Right lobe of liver (tissue), 6 donors: ENCODE results near the gene VANGL1. TPM values are rescaled to one million over a fixed set of nuclear protein-coding genes. Genes with fewer than 3 reads are reported as not detected.

Source experiments
- ATAC-seq, 4 donors: fragments of 200-7000 bp; cut with Tn5 transposase; one replicate each; pipeline ENCODE4 v1.9.1; 2020; ENCODE audit warnings: mild to moderate bottlenecking in 4 of 4, moderate library complexity in 4 of 4
- DNase-seq, 3 donors: peaks; one replicate each; pipeline ENCODE4 v3.0.0-alpha.2; 2020
- H3K27ac ChIP-seq, 3 donors: fragments of 200-600 bp; one replicate each; pipeline ENCODE4 v1.8.0; 2022
- H3K27me3 ChIP-seq, 2 donors: fragments of 200-600 bp; one replicate each; pipeline ENCODE4 v1.8.0; 2022
- H3K36me3 ChIP-seq, 4 donors: fragments of 200-600 bp; sonication (generic) in 1 of 4; one replicate each; pipeline versions ENCODE4 v1.5.1 to v1.8.0; 2017 to 2022; ENCODE audit warnings: control low read depth in 1 of 4
- H3K4me1 ChIP-seq, 4 donors: fragments of 200-600 bp; sonication (generic) in 1 of 4; one replicate each; pipeline versions ENCODE4 v1.5.1 to v1.8.0; 2017 to 2022; ENCODE audit warnings: control low read depth in 1 of 4
- H3K4me3 ChIP-seq, 3 donors: fragments of 200-600 bp; one replicate each; pipeline ENCODE4 v1.8.0; 2022
- H3K9me3 ChIP-seq, 4 donors: fragments of 200-600 bp; sonication (generic) in 1 of 4; one replicate each; pipeline versions ENCODE4 v1.5.1 to v1.8.0; 2017 to 2022; ENCODE audit warnings: control low read depth in 1 of 4
- POLR2A ChIP-seq: fragments of 450-650 bp; IDR thresholded peaks from one replicate; pipeline ENCODE4 v1.6.1; 2017; ENCODE audit warnings: antibody characterized with exemption, mild to moderate bottlenecking
- WGBS: methylation state at CpG from one replicate; pipeline ENCODE4 v1.1.6; 2018; ENCODE audit warnings: low coverage, low lambda C conversion rate; ENCODE audit not compliant: insufficient coverage; ENCODE audit errors: missing lambda C conversion rate; 5-methylcytosine and 5-hydroxymethylcytosine counted together
- intact Hi-C, 2 donors: fragments of 100-400 bp; cut with DNase I; formaldehyde crosslinking; loops; one replicate each; pipeline versions ENCODE4 v1.11.2 to v1.14.1; 2022
- long read RNA-seq: library from polyadenylated mRNA; unstranded; transcript quantifications from one replicate; pipeline ENCODE4 v2.0.0, GENCODE V29; 2019
- total RNA-seq, 6 experiments: library from RNA; depleted of rRNA in 2 of 6; stranded (reverse); fragments of >200 nt in 2 of 6; fragmentation: NEBNext Ultra II Directional in 3 of 6; extraction: Animal tissue kit (Norgen Biotek cat#: 25700) in 3 of 6; gene quantifications; one replicate each; pipeline versions ENCODE4 v1.1.0 to v1.2.4, GENCODE V29; 2016 to 2023
- TF ChIP-seq, protein P1 (sequence below), 4 donors: fragments of 200-600 bp in 3 of 4; fragments of 450-650 bp in 1 of 4; IDR thresholded peaks; one replicate each; pipeline versions ENCODE4 v1.5.1 to v1.8.0; 2016 to 2022; ENCODE audit warnings: antibody characterized with exemption in 4 of 4, mild to moderate bottlenecking in 2 of 4
- donor health status: DM: no; HTN: yes; CAD: no.
- donor health status: DM: no; HTN: no; CAD: no.
- donor health status: DM: no; HTN: no; CAD: no.
- donor health status: DM: no; HTN: yes; CAD: no.
- donor health status: DM: no; HTN: yes; CAD: no.

The VANGL1 gene
- 1 to 10 TPM; 3.3 to 5.1 (median 4.4) TPM for total RNA-seq
- long read RNA-seq: 0 reads

DNA sequence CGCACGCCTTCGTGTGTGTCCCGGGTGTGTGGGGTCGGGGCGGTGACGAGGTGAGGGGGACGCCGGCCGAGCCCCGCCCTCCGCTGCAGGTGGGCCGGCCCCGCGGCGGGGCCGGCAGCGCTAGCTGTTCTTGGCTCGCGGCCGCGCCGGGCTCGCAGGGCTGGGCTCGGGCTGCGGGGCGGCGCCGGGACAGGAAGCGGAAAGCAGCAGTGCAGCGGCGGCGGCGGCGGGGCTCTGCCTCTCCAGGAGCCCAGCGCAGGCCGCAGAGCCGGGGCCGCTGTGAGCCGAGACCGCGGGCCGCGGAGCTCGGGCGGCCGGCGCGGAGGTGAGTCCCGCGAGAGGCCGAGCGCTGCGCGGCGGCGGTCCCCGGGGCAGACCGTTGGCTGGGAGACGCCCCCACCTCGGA lies at the start of gene VANGL1:
Gene VANGL1 (plus strand): TSS at position 209 of the 406 bp plus-strand sequence. CDS start 9,444 bp downstream, outside the sequence.
- intact Hi-C loops: no loop called here

DNA sequence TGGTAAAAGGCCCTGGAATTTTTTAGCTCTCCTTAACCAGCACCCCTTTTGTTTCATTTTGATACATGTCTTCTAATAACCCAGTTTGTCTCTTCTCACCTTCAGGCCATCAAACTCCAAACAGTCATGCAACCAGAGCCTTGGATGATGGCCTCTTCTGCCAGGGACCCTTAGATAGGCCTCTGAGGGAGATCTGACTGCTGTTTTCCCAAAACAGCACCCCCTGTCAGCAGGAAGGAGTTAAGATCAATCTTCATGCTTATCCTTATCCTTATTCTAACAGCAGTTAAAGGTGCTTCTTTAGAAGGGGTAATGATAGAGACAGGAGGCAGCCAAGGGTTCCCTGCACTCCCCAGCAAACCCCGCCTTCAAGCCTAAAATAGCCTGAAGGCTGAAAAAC lies 49.5 kb upstream of the VANGL1 start:
- intact Hi-C loops: loop anchor here (10.0 kb wide), 1 partner anchor 457 kb away; no protein-coding TSS in a partner anchor
- H3K4me3 ChIP-seq: no peak overlapping the region
- no peaks in the 10 kb centered on the region for H3K9me3 ChIP-seq
- H3K27ac ChIP-seq: no peak overlapping the region
- H3K36me3 ChIP-seq: no peaks in the 10 kb centered on the region
- TF ChIP-seq POLR2A: no peak
- TF ChIP-seq, protein P1, sequence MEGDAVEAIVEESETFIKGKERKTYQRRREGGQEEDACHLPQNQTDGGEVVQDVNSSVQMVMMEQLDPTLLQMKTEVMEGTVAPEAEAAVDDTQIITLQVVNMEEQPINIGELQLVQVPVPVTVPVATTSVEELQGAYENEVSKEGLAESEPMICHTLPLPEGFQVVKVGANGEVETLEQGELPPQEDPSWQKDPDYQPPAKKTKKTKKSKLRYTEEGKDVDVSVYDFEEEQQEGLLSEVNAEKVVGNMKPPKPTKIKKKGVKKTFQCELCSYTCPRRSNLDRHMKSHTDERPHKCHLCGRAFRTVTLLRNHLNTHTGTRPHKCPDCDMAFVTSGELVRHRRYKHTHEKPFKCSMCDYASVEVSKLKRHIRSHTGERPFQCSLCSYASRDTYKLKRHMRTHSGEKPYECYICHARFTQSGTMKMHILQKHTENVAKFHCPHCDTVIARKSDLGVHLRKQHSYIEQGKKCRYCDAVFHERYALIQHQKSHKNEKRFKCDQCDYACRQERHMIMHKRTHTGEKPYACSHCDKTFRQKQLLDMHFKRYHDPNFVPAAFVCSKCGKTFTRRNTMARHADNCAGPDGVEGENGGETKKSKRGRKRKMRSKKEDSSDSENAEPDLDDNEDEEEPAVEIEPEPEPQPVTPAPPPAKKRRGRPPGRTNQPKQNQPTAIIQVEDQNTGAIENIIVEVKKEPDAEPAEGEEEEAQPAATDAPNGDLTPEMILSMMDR (IDR thresholded peaks at IDR 0.05): no peak
- H3K4me1 ChIP-seq: no peaks in the 10 kb centered on the region
- ATAC-seq: no peak
- H3K27me3 ChIP-seq: no peaks in the 10 kb centered on the region
- WGBS: 86% methylated on average over 1 of the region's 1 CpG
- DNase-seq: no peak

More for the DNA sequence above, at the start of gene VANGL1:
- Histone ChIP-seq H3K36me3 (no peaks in the 10 kb centered on the region), H3K27me3 (no peaks in the 10 kb centered on the region), H3K4me3 (peak within 1 kb of the TSS; percentile 82 to 89 (median 83)), H3K4me1 (peaks cover 0 to 8% (median 0%) of the 10 kb centered on the region in 4 donors), H3K27ac (peak within 1 kb of the TSS; percentile 31 to 75 (median 65)), H3K9me3 (no peaks in the 10 kb centered on the region)
- peak; percentile 39 for TF ChIP-seq POLR2A
- TF ChIP-seq, protein P1 (IDR thresholded peaks at IDR 0.05): no peak
- no CpG with 5 or more reads among the region's 61 CpGs for WGBS
- ATAC-seq (peak; percentile 85 to 92 (median 92)), DNase-seq (peak; percentile 80 to 85 (median 82))

DNA sequence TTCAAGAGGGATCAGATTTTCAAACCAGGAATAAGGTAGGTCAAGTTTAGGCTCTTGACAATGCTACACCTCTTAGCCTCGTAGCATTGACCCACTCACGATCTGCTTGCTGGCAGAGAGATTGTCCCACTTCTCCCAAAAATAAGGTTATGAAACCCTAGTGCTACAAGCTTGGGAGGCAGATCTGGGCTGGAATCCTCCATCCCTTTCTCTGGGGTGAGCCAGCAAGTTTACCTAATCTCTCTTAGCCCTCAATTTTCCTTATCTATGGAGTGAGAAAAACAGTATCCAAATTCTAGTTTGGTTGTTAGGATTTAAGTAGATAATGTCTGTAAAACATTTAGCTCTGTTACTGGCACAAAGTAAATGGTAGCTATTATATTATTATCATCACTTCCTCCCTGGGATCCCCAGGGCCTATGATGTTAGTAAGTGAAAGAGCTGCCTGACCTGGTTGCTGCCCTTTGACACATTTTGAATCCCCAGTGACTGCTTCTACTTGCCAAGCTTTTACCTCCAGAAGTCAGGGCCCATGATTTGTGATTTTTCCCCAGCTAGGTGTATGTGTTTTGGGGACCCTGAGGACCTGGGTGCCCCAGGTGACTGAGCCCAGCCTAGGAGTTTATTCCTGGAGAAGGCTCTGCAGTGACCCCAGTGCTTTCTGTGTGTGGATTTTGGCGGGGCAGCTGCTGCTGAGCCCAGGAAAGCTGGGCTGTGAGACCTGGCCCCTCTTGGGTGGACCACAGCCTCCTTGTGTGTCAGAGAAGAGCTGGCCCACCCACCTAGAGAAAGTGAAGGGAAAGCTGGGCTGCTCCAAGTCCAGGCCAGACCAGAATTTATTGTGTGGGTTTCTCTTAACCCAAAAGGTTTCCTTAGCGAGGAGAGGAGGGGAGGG lies 48.2 kb upstream of the VANGL1 start:
- Histone ChIP-seq H3K36me3 (no peaks in the 10 kb centered on the region), H3K27ac (no peak overlapping the region), H3K4me3 (no peak overlapping the region), H3K4me1 (no peaks in the 10 kb centered on the region), H3K9me3 (no peaks in the 10 kb centered on the region), H3K27me3 (no peaks in the 10 kb centered on the region)
- intact Hi-C loops: loop anchor here (10.0 kb wide), 1 partner anchor 459 kb away; no protein-coding TSS in a partner anchor
- 75% methylated on average over 3 of the region's 4 CpGs for WGBS
- DNase-seq (no peak), ATAC-seq (no peak)
- TF ChIP-seq, protein P1 (IDR thresholded peaks at IDR 0.05): no peak
- no peak for TF ChIP-seq POLR2A

DNA sequence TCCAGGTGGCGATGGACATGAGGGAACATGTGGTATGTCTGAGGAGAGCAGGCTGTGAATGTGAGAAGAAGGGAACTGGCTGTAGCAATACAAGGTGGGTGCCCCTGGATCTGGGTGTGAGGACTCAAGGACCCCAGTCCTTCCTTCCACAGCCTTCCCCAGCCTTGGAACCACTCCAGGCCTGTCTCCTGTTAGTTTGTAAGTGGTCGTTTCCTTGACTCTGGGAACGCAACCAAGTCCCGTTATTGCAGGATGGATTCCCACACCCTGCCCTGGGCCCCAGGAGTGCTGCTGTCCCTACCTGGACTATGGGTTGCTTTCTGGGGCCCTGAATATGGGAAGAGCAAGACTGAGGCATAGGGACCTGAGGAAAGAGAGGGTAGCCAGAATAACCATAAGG lies 47.2 kb upstream of the VANGL1 start:
- WGBS: 64% methylated on average over 3 of the region's 4 CpGs
- no peak for ATAC-seq

More for the DNA sequence above, 47.2 kb upstream of the VANGL1 start:
- Histone ChIP-seq H3K36me3 (no peaks in the 10 kb centered on the region), H3K4me3 (no peak overlapping the region), H3K9me3 (no peaks in the 10 kb centered on the region), H3K27me3 (no peaks in the 10 kb centered on the region), H3K4me1 (no peaks in the 10 kb centered on the region), H3K27ac (no peak overlapping the region)
- intact Hi-C loops: loop anchor here (10.0 kb wide), 1 partner anchor 460 kb away; no protein-coding TSS in a partner anchor
- TF ChIP-seq POLR2A: no peak
- TF ChIP-seq, protein P1 (IDR thresholded peaks at IDR 0.05): no peak
- DNase-seq: no peak
